HG03354 (cell line): ENCODE data around the gene ENPP6.
"Not testable (repeated sequence)": the region's sequence is repeated elsewhere in the genome, so short reads cannot be mapped to it uniquely, and the experiment has no call there.

Source experiments
- ATAC-seq: cut with Tn5 transposase; IDR thresholded peaks from one replicate; pipeline ENCODE4 v1.9.1; 2021; ENCODE audit warnings: mild to moderate bottlenecking; ENCODE audit not compliant: unreplicated experiment, poor library complexity, severe bottlenecking

ENPP6 gene

DNA sequence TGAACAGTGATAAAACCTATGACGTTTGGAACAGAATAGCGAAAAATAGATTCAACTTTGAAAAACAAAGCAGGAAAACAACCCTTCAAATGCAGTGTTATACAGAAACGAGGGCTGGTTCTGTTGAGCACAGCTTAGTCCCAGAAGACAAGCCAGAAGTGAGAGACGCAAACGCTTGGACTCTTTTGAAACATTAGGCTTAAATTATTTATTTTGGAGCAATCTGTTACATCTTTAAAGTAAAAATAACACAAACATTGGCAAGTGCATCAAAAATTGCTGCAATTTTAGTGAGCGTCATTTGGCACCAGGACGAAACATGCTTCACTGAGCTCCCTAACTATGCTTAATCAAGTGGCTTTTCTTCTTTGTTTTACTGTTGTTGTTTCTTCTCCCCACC is 63.5 kb downstream of the ENPP6 start:
- ATAC-seq: no peak

DNA sequence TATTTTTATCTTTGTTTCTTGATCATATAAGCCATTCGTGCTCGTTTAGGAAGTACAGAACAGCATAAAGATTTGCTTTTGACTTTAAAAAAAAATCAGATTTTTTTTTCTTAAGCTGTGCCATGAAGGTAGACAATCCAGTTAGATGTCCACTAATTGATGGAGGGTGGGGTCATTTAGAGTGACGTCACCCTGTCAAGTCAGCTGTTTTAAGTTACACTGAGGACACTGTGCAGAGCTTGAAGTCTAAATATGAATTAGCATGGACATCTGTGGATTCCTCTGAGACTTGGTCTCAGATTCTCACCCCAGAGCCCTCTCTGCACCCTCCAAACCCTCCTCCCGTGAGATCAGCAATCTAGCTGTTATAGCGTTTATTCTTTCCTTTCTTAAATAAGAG is 63.9 kb downstream of the ENPP6 start:
- no peak for ATAC-seq

GRCh38 chr4:184151988-184152485 is 65.6 kb downstream of the ENPP6 start:
- no peak for ATAC-seq

- ATAC-seq: no peak
Measured at GRCh38 chr4:184150102-184150839, 67.4 kb downstream of the ENPP6 start.

GRCh38 chr4:184148738-184149637 is 68.7 kb downstream of the ENPP6 start:
- ATAC-seq: no peak

DNA sequence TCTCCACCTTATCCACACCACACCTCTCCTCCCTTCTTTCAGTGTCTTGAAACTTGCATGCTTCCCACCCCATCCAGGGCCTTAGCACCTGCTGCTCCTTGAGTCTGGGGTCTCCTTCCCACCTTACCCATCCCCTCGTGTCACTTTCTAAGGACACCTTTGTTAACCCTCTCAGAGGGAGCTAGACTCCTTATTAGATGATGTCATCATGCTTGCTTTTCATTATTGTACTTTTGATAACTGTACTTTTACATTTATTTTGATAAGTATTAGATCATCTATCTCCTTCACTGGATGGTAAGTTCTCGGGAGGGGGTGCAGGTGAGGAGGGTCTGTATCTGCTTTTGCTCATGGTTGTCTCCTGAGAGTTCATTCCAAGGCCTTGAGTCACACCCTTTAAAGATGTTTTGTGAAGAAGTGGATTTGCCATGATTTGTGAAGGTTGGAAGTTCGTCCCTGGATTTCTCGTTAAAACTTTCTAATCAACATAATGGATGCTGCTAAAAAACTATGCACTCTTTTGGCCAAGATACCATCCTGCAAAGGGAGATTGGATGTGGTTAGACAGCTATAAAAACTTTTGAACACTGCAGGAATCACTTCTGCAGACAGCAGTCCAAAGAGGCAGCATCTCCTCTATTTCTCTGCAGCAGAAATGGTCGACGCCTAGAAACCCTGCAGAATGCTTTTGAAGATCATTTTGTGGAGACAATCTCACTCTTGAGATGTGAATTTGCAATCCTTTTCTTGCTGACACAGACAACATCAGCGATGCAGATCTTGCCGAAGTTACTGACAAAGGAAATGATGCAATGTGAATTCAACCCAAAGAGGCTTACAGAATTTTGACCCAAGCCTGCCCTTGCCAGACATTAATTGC is 69.6 kb downstream of the ENPP6 start:
- ATAC-seq: no peak

DNA sequence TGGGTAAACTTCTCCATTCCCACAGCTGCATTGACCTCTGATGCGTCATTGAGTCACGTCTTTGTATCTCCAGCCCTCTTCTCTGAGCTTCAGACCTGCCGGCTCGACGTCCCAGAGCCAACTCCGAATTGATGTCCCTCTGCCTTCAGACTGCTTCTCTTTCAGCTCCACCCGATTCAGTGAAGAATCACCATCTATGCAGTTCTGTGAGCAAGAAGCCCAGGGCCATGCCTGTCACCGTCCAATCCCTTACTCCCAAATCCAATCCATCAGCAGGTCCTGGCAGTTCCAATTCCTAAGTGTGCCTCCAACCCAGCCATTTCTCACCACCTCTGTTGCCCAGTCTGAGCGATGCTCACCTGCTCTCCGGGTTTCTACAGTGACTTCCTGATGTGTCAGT is 70.7 kb downstream of the ENPP6 start:
- ATAC-seq: no peak

DNA sequence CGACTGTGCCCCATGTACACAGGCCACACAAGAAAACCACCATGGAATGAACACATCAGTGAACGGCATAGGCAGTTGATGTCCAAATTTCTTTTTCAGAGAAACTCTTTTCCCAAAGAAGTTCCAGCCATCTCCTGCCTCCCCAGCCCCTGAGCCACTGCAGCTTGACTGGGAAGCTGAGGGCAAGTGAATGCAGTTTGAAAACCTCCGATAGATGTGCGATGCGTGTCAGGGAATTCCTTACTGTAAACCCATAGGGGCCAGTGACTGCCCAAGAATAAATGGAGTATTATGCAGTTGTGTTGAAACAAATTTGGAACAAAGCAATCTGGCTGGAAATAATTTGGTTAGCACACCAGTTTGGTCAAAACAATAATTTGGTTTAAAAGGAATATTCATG is 72.1 kb downstream of the ENPP6 start:
- no peak for ATAC-seq

- ATAC-seq: no peak
Measured at GRCh38 chr4:184143770-184144564, 73.7 kb downstream of the ENPP6 start.

DNA sequence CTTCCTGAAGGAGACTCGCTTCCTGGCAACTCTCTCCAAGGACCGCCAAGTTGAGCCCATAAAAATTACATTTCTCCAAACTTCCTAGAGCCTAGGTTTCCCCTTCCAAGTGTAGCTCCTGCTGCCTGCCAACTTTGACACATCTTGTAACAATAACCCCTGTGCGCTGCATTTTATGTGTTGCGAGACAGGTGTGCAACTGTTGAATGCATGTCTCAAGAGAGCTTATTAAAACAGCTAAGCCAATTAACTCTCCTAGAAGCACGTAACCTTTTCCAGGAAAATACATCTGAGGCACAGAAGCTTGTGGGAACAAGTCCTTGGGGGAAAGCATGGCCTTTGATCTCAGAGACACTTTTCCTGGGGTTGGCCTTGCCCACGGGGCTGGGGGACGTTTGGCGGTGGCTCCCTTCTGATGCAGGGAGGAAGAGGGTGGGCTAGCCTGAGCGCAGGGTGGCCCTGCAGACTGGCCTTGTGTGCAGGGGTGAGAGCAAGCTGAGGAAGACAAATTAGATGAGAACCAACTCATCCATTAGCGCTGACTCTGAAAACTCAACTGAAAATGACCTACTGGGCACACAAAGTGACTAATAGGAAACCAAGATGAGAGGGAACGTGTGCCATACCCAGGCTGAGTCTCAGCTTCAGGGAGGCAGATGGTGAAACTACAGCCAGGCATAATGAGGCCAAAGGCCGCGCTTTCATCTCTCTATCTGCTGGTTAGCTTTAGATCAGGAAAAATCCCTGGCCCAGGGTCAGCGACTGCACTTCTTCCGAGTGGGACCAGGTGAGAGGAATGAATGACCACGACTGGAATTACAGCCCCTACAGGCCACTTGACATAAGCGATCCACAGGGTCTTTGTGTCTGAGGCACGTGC is 75.3 kb downstream of the ENPP6 start:
- ATAC-seq: no peak

GRCh38 chr4:184140901-184141300 is 76.8 kb downstream of the ENPP6 start:
- ATAC-seq: not testable (repeated sequence)

DNA sequence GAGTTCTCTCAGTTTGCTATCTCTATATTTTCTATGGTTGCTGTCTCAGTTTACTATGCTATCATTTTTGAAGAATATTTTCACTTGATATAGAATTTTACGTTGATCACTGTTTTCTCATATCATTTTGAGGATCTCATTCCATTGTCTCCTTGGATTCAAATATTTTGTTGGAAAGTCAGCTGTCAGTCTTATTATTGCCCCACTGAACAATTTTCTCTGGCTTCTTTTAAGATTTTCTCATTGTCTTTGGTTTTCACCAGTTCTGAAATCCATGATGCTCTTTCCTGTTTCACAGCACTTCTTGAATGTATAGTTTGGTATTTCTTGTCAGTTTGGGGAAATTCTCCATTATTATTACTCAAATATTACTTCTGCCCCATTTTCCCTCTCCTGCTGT is 81.1 kb downstream of the ENPP6 start:
- no peak for ATAC-seq

GRCh38 chr4:184126800-184127199 is 90.9 kb downstream of the ENPP6 start:
- ATAC-seq: no peak

- no peak for ATAC-seq
Measured at GRCh38 chr4:184122631-184123408, 94.9 kb downstream of the ENPP6 start.

- no peak for ATAC-seq
Measured at GRCh38 chr4:184120549-184121127, 97.0 kb downstream of the ENPP6 start.

GRCh38 chr4:184117662-184118199 is 99.9 kb downstream of the ENPP6 start:
- no peak for ATAC-seq

GRCh38 chr4:184115399-184115798 is 102.3 kb downstream of the ENPP6 start:
- no peak for ATAC-seq
